ENCODE measurements around the gene KCNIP1. TPM values are rescaled to one million over a fixed set of nuclear protein-coding genes. Genes with fewer than 3 reads are reported as not detected.

KCNIP1 gene
- total RNA-seq, 4 donors from 2014 or later = 0.94 to 1.6 (median 1.1) TPM; not detected in 1

GRCh38 chr5:170534177-170534576, 30.4 kb downstream of the KCNIP1 start:
- no peaks in the 10 kb centered on the region for H3K4me1 ChIP-seq
- no peak overlapping the region for H3K4me3 ChIP-seq
- H3K9me3 ChIP-seq = no peaks in the 10 kb centered on the region
- H3K27ac ChIP-seq = no peak overlapping the region
- peaks cover 4% of the 10 kb centered on the region for H3K27me3 ChIP-seq
- WGBS, 2 donors (ENCODE audit: low coverage in 1 of 2) = 26% methylated on average over 2 of the region's 2 CpGs; no CpG with 5 or more reads in 1 of the 2 donors
- no peak for ATAC-seq
- TF ChIP-seq POLR2A (IDR thresholded peaks at IDR 0.05) (no peak), POLR2AphosphoS5 (IDR thresholded peaks at IDR 0.05) (no peak), CTCF (IDR thresholded peaks at IDR 0.05) (no peak), EP300 (IDR thresholded peaks at IDR 0.05) (no peak)
- no peaks in the 10 kb centered on the region for H3K36me3 ChIP-seq

DNA sequence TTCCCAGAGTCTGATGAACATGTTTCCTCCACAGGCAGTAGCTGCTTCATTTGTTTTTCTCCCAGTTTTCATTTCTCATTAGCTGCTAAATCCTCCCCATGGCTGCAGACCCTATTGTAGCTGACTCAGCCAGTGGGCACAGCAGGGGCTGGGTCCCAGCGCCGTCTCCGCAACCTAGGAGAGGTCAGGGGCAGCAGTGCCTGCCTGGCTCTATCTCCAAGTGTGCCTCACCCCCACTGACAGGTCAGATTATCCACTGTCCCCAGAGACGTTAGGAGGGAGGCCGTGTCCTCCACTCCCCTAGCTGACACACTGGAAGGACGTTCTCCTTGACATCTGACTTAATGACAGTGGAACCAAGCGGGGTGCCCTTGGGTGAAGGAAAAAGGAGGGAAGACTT, 31.1 kb downstream of the KCNIP1 start:
- Histone ChIP-seq H3K9me3 (no peaks in the 10 kb centered on the region), H3K4me3 (no peak overlapping the region), H3K27ac (no peak overlapping the region), H3K27me3 (peaks cover 4% of the 10 kb centered on the region), H3K36me3 (no peaks in the 10 kb centered on the region), H3K4me1 (no peaks in the 10 kb centered on the region)
- WGBS, 2 donors (ENCODE audit: low coverage in 1 of 2) = no CpG with 5 or more reads among the region's 7 CpGs
- no peak for ATAC-seq
- no peak for TF ChIP-seq POLR2AphosphoS5 (IDR thresholded peaks at IDR 0.05)
- TF ChIP-seq POLR2A (IDR thresholded peaks at IDR 0.05) = no peak
- no peak for TF ChIP-seq CTCF (IDR thresholded peaks at IDR 0.05)
- TF ChIP-seq EP300 (IDR thresholded peaks at IDR 0.05) = no peak

- H3K27me3 ChIP-seq = peaks cover 4% of the 10 kb centered on the region
- H3K4me3 ChIP-seq = no peak overlapping the region
- H3K4me1 ChIP-seq = no peaks in the 10 kb centered on the region
- ATAC-seq = no peak
- no peaks in the 10 kb centered on the region for H3K36me3 ChIP-seq
- H3K9me3 ChIP-seq = no peaks in the 10 kb centered on the region
- WGBS, 2 donors (ENCODE audit: low coverage in 1 of 2) = 65% methylated on average over 2 of the region's 4 CpGs; no CpG with 5 or more reads in 1 of the 2 donors
- TF ChIP-seq CTCF (IDR thresholded peaks at IDR 0.05) (no peak), POLR2AphosphoS5 (IDR thresholded peaks at IDR 0.05) (no peak), EP300 (IDR thresholded peaks at IDR 0.05) (no peak), POLR2A (IDR thresholded peaks at IDR 0.05) (no peak)
- no peak overlapping the region for H3K27ac ChIP-seq
These were observed 32.7 kb downstream of the KCNIP1 start for GRCh38 chr5:170536525-170536924.

DNA sequence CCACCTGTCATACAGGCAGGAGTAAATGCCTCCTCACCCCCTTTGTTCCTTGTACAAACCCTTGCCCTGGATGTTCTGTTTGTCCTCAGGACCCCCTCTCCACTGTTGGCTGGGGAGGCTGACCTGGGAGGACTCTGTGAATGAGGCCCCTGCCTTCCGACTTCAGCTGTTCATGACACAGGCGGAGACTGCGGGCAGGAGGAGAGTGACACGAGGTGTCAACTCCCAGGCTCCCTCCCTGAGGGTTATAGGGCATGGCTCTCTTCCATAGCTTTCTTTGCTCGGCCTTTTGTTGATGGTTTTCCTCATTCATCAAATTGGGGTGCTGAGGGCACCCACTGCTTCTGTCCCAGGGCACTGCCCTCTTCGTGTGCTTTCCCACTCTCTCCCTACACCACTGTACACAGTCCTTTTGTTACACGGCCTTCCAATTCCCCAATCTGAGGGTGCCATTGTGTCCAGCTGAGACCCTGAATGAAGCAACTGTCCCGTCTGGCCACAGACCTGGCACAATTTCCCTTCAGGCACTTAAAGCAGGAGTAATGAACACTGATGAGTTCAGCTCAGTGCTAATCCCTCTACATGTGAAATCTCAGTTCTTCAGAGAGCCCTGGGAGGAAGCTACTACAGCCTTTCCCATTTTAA, 33.8 kb downstream of the KCNIP1 start:
- 73 to 93% methylated on average over 2 to 3 of the region's 8 CpGs for WGBS, 2 donors (ENCODE audit: low coverage in 1 of 2)
- ATAC-seq = no peak

More for the DNA sequence above, 33.8 kb downstream of the KCNIP1 start:
- no peaks in the 10 kb centered on the region for H3K4me1 ChIP-seq
- H3K36me3 ChIP-seq = no peaks in the 10 kb centered on the region
- TF ChIP-seq CTCF (IDR thresholded peaks at IDR 0.05) (no peak), POLR2AphosphoS5 (IDR thresholded peaks at IDR 0.05) (no peak), POLR2A (IDR thresholded peaks at IDR 0.05) (no peak), EP300 (IDR thresholded peaks at IDR 0.05) (no peak)
- H3K27ac ChIP-seq = no peak overlapping the region
- H3K27me3 ChIP-seq = peaks cover 4% of the 10 kb centered on the region
- H3K4me3 ChIP-seq = no peak overlapping the region
- no peaks in the 10 kb centered on the region for H3K9me3 ChIP-seq

Data from gastroesophageal sphincter (tissue), 4 donors.